ENCODE results near the gene CDH18. TPM values are rescaled to one million over a fixed set of nuclear protein-coding genes. Genes with fewer than 3 reads are reported as not detected.

The CDH18 gene
- total RNA-seq, 1 experiment from 2014 or later: not detected

DNA sequence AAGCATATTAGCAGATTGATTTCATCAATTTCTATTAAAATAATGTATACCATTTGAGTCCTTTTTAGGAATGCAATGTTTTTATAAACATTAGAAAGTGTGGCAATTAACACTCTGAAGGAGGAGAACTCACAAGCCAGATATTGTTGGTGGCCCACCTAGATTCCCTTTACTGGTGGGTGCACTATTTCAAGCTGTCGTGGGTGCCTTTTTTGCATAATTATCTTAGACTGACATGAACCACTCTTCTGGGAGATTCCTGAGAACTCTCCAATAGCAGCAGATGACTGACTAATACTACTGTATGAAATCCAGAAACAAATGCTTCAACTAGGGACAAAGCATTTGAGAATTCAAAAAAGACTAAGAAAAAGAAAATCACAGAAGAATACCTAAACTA, 526.0 kb downstream of the CDH18 start:
- Histone ChIP-seq H3K4me2 (ENCODE audit: low read length) (no peak overlapping the region), H3K36me3 (ENCODE audit: control insufficient read depth in 1 of 2, insufficient read depth in 2 of 2, low read length in 2 of 2) (no peaks in the 10 kb centered on the region), H3K9me3 (ENCODE audit: control insufficient read depth in 1 of 2, insufficient read depth in 1 of 2, low read depth in 1 of 2, low read length in 2 of 2) (peaks cover 10 to 20% of the 10 kb centered on the region in 2 experiments; a peak in 3 of 4 replicates), H3K9me2 (ENCODE audit: insufficient read depth) (no peaks in the 10 kb centered on the region), H2AFZ (ENCODE audit: low read depth, low read length, poor library complexity, severe bottlenecking) (no peak overlapping the region), H3K27me3 (ENCODE audit: insufficient read depth, low read length) (no peaks in the 10 kb centered on the region), H4K20me1 (ENCODE audit: insufficient read depth) (no peaks in the 10 kb centered on the region), H3K27ac (ENCODE audit: low read depth, low read length) (no peak overlapping the region), H3K79me2 (ENCODE audit: insufficient read depth, low read length) (no peaks in the 10 kb centered on the region), H3K4me1 (ENCODE audit: control insufficient read depth in 1 of 2, insufficient read depth in 2 of 2, low read length in 2 of 2) (no peaks in the 10 kb centered on the region), H3K9ac (ENCODE audit: low read length) (no peak overlapping the region), H3K4me3 (replicated peaks in 1 of 2; ENCODE audit: low read depth in 1 of 2, low read length in 2 of 2) (no peak overlapping the region)
- DNase-seq (ENCODE audit: low read depth, low spot score) (no peak), ATAC-seq (no peak)
- ChIA-PET POLR2A (no interaction called here), CTCF (no interaction called here), RAD21 (ENCODE audit: low non-redundant PET in 1 of 2, low total read pairs in 2 of 2, uncharacterized antibody in 2 of 2, unreplicated experiment in 2 of 2) (no interaction called here)
- intact Hi-C loops (cut with micrococcal nuclease): no loop called here
- no TSS peak for BruUV-seq (replicated peaks)
- no peak for TF ChIP-seq TCF7L2 (IDR thresholded peaks at IDR 0.05; ENCODE audit: borderline replicate concordance, extremely low read depth, insufficient read depth, insufficient read length)
- no peak for TF ChIP-seq ZFX (IDR thresholded peaks at IDR 0.05)
- no peak for TF ChIP-seq EZH2phosphoT487 (IDR thresholded peaks at IDR 0.05; ENCODE audit: borderline replicate concordance)
- TF ChIP-seq FOSL1 (IDR thresholded peaks at IDR 0.05; ENCODE audit: low read depth): no peak
- no peak for TF ChIP-seq ELF1 (IDR thresholded peaks at IDR 0.05; ENCODE audit: borderline replicate concordance, low read depth)
- no peak for TF ChIP-seq POLR2AphosphoS5 (IDR thresholded peaks at IDR 0.05; ENCODE audit: low read depth, low read length)

DNA sequence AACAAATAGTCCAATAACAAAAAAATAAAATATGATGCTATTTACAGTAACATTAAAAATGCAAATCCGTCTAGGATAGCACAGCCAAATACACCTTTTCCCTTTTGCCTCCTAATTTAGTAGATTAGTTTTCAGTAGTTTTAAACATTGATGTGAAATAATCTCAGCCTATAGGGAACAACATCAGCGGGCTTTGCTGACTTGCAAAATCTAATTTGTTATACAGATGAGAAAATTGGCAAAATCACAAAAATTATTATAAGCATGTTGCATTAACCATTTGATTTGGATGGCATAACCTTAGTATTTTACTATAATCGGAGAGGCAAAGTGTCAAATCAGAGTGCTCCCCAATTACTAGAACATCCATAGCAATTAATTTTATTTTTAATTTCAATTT, 563.5 kb downstream of the CDH18 start:
- H3K27ac ChIP-seq (ENCODE audit: low read depth, low read length): no peak overlapping the region
- TF ChIP-seq, protein P1, sequence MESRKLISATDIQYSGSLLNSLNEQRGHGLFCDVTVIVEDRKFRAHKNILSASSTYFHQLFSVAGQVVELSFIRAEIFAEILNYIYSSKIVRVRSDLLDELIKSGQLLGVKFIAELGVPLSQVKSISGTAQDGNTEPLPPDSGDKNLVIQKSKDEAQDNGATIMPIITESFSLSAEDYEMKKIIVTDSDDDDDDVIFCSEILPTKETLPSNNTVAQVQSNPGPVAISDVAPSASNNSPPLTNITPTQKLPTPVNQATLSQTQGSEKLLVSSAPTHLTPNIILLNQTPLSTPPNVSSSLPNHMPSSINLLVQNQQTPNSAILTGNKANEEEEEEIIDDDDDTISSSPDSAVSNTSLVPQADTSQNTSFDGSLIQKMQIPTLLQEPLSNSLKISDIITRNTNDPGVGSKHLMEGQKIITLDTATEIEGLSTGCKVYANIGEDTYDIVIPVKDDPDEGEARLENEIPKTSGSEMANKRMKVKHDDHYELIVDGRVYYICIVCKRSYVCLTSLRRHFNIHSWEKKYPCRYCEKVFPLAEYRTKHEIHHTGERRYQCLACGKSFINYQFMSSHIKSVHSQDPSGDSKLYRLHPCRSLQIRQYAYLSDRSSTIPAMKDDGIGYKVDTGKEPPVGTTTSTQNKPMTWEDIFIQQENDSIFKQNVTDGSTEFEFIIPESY (IDR thresholded peaks at IDR 0.05; ENCODE audit: extremely low read depth, insufficient replicate concordance, low read length): no peak
- TF ChIP-seq ZFX (IDR thresholded peaks at IDR 0.05): no peak
- TF ChIP-seq RAD21 (IDR thresholded peaks at IDR 0.05; ENCODE audit: low read depth): no peak
- TF ChIP-seq ZNF274 (IDR thresholded peaks at IDR 0.05; ENCODE audit: low read depth, low read length): no peak
- no peak for TF ChIP-seq JUND (IDR thresholded peaks at IDR 0.05)
- no peak for TF ChIP-seq CEBPB (IDR thresholded peaks at IDR 0.05; ENCODE audit: low read depth)
- TF ChIP-seq FOSL1 (IDR thresholded peaks at IDR 0.05; ENCODE audit: low read depth): no peak
- TF ChIP-seq, protein P2, sequence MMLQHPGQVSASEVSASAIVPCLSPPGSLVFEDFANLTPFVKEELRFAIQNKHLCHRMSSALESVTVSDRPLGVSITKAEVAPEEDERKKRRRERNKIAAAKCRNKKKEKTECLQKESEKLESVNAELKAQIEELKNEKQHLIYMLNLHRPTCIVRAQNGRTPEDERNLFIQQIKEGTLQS (IDR thresholded peaks at IDR 0.05): no peak
- TF ChIP-seq EZH2 (IDR thresholded peaks at IDR 0.05): no peak
- TF ChIP-seq, protein P3, sequence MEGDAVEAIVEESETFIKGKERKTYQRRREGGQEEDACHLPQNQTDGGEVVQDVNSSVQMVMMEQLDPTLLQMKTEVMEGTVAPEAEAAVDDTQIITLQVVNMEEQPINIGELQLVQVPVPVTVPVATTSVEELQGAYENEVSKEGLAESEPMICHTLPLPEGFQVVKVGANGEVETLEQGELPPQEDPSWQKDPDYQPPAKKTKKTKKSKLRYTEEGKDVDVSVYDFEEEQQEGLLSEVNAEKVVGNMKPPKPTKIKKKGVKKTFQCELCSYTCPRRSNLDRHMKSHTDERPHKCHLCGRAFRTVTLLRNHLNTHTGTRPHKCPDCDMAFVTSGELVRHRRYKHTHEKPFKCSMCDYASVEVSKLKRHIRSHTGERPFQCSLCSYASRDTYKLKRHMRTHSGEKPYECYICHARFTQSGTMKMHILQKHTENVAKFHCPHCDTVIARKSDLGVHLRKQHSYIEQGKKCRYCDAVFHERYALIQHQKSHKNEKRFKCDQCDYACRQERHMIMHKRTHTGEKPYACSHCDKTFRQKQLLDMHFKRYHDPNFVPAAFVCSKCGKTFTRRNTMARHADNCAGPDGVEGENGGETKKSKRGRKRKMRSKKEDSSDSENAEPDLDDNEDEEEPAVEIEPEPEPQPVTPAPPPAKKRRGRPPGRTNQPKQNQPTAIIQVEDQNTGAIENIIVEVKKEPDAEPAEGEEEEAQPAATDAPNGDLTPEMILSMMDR (IDR thresholded peaks at IDR 0.05 in 2 of 3, conservative IDR thresholded peaks at IDR 0.05 in 1 of 3; ENCODE audit: borderline replicate concordance in 1 of 3, insufficient read depth in 1 of 3, low read depth in 2 of 3, low read length in 2 of 3): no peak
- no peak for TF ChIP-seq POLR2AphosphoS5 (IDR thresholded peaks at IDR 0.05; ENCODE audit: low read depth, low read length)
- TF ChIP-seq ELF1 (IDR thresholded peaks at IDR 0.05; ENCODE audit: borderline replicate concordance, low read depth): no peak
- no peak for TF ChIP-seq YY1 (IDR thresholded peaks at IDR 0.05; ENCODE audit: extremely low read depth, insufficient replicate concordance, low read depth, low read length)
- TF ChIP-seq, protein P4, sequence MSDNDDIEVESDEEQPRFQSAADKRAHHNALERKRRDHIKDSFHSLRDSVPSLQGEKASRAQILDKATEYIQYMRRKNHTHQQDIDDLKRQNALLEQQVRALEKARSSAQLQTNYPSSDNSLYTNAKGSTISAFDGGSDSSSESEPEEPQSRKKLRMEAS (IDR thresholded peaks at IDR 0.05): no peak
- no peak for TF ChIP-seq POLR2A (IDR thresholded peaks at IDR 0.05; ENCODE audit: borderline replicate concordance, extremely low read depth, insufficient read depth, insufficient read length)
- TF ChIP-seq SRF (IDR thresholded peaks at IDR 0.05; ENCODE audit: low read depth): no peak

More for the DNA sequence above, 563.5 kb downstream of the CDH18 start:
- BruUV-seq (replicated peaks): no TSS peak
- ATAC-seq (no peak), DNase-seq (ENCODE audit: low read depth, low spot score) (no peak)
- no peak overlapping the region for H2AFZ ChIP-seq (ENCODE audit: low read depth, low read length, poor library complexity, severe bottlenecking)
- no peaks in the 10 kb centered on the region for H4K20me1 ChIP-seq (ENCODE audit: insufficient read depth)
- H3K27me3 ChIP-seq (ENCODE audit: insufficient read depth, low read length): no peaks in the 10 kb centered on the region
- no peaks in the 10 kb centered on the region for H3K9me2 ChIP-seq (ENCODE audit: insufficient read depth)
- RAD21 ChIA-PET (ENCODE audit: low non-redundant PET in 1 of 2, low total read pairs in 2 of 2, uncharacterized antibody in 2 of 2, unreplicated experiment in 2 of 2): no interaction called here
- POLR2A ChIA-PET: no interaction called here
- CTCF ChIA-PET: no interaction called here
- no peaks in the 10 kb centered on the region for H3K36me3 ChIP-seq (ENCODE audit: control insufficient read depth in 1 of 2, insufficient read depth in 2 of 2, low read length in 2 of 2)
- H3K9ac ChIP-seq (ENCODE audit: low read length): no peak overlapping the region
- peaks cover 11 to 21% of the 10 kb centered on the region in 2 experiments; a peak in 2 of 4 replicates for H3K9me3 ChIP-seq (ENCODE audit: control insufficient read depth in 1 of 2, insufficient read depth in 1 of 2, low read depth in 1 of 2, low read length in 2 of 2)
- H3K79me2 ChIP-seq (ENCODE audit: insufficient read depth, low read length): no peaks in the 10 kb centered on the region
- H3K4me3 ChIP-seq (replicated peaks in 1 of 2; ENCODE audit: low read depth in 1 of 2, low read length in 2 of 2): no peak overlapping the region
- H3K4me1 ChIP-seq (ENCODE audit: control insufficient read depth in 1 of 2, insufficient read depth in 2 of 2, low read length in 2 of 2): no peaks in the 10 kb centered on the region
- intact Hi-C loops (cut with micrococcal nuclease): no loop called here
- H3K4me2 ChIP-seq (ENCODE audit: low read length): no peak overlapping the region
